HG03039 (cell line): Measurements from ENCODE around the gene POP4.

Experiments used
- ATAC-seq: cut with Tn5 transposase; IDR thresholded peaks from one replicate; pipeline ENCODE4 v1.9.1; 2021; ENCODE audit warnings: mild to moderate bottlenecking, moderate library complexity; ENCODE audit not compliant: unreplicated experiment

The POP4 gene

DNA sequence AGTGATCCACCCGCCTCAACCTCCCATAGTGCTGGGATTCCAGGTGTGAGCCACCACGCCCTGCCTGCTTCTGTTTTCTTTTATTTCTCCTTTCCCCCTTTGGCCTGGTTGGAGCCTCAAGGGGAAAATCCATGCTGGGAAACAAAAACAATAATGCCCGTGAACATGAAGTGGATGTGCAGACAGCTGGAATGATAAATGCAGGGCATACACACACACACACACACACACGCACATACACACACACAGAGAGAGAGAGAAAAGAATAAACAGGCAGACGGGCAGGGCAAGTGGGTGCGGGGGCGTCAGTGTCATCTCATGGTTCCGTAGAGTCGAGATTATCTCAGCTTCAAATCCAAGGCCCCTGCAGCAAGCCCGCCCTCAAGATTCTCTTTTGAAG, 54.8 kb downstream of the POP4 start:
- ATAC-seq, result no peak

DNA sequence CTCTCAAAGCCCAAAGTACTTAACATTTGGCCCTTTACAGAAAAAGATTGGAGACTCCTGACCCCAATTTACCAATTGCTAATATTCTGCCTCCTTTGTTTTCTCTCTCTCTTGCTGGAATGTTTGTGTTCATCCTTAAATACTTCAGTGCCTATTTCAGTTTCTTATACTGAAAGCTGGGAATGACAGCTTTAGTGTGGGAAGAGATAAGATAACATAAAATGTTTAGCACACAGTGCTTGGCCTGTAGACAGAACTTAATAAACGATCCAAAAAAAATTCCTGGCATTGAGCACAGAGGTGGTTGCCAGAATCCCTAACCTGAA, 56.2 kb downstream of the POP4 start:
- no peak for ATAC-seq

DNA sequence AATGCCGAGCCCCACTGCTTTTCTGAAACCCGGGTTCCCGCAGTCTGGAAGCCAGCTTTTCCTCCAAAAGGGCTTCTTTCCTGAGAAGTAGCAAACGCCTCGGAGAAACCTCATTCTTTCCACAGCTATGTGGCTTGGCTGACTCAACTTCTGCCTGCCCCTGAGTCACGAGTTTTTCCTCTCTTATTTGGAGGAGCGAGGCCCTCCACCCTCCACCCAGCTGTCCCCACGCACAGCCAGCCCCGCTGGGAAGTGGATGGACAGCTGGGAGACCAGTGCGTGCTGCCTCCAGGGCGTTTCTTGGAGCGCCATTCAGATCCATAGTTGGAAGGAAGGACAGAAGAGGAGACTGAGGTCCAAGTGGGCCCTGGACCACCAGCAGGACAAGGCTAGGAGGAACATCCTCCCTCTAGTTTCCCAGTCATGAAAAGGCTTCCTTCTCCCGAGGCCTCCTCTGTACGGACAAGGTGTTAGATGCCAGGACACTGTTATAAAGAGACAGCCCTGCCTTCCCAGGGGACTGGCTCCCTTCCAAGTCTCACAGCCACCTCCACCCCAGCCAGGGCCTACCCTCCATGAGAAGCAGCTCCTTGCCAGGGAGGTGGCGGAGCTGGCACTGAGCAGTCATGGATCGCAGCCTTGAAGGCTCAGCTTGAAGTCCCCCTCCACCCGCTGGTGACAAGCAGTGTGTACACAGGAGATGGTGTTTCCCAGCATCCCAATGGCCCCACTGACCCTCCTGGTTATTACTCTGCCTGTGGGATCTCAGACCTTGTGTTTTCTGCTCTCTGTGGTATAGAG, 56.7 kb downstream of the POP4 start:
- ATAC-seq, result no peak

GRCh38 chr19:29663861-29664752, 58.0 kb downstream of the POP4 start:
- ATAC-seq, result no peak

- ATAC-seq, result no peak
Observed at GRCh38 chr19:29664753-29665214, 58.7 kb downstream of the POP4 start.

DNA sequence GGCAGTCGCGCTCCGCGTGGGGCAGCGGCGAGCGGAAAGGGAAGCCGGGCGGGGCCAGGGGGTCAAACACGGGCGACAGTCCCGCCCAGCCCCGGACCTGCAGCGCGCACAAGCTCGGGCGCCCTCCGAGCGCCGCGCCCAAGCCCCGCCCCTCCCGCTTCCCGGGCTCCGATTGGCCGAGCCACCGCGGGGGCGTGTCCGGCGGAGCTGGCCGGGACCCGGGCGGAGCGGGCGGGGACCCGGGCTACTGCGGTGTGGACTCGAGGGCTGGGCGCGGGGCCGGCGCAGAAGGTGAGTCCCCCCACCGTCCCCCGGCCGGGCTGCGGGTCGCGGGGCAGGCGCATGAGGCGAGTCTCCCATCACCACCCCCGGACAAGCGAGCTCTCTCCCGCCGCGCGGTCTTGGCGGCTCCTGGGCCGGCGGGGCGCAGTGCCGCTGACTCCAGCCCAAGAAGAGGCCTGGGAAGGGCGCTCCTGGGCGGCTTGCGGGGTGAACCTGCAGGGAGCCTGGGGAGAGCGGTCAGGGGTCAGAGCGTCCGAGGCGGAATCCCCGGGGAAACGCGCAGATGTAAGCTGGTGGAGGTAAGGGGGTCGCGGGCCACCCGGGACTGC, 59.2 kb downstream of the POP4 start, which contains the start of gene PLEKHF1:
PLEKHF1 (plus strand) TSS at position 247 of the 611 bp plus-strand sequence. CDS start 8,379 bp downstream, outside the sequence.
- ATAC-seq, result peak; percentile 89

- no peak for ATAC-seq
Observed at GRCh38 chr19:29665826-29666577, 59.9 kb downstream of the POP4 start.
